ENCODE measurements around the gene THAP6.

- TF ChIP-seq CTCF (IDR thresholded peaks at IDR 0.05): no peak
- TF ChIP-seq POLR2AphosphoS5 (IDR thresholded peaks at IDR 0.05): no peak
Measured at GRCh38 chr4:75565481-75565880, 51.2 kb downstream of the THAP6 start.

Measured in suprapubic skin (tissue), 3 donors.